IPS-NIHi7 (cell line): ENCODE measurements around the gene WIF1.

Experiments
- DNase-seq: peaks from one replicate; pipeline ENCODE4 v3.0.0; 2012; ENCODE audit warnings: mixed read lengths; ENCODE audit errors: extremely low spot score

Gene WIF1

GRCh38 chr12:65122703-65123102 lies 1.6 kb upstream of the WIF1 start:
- DNase-seq = no peak

DNA sequence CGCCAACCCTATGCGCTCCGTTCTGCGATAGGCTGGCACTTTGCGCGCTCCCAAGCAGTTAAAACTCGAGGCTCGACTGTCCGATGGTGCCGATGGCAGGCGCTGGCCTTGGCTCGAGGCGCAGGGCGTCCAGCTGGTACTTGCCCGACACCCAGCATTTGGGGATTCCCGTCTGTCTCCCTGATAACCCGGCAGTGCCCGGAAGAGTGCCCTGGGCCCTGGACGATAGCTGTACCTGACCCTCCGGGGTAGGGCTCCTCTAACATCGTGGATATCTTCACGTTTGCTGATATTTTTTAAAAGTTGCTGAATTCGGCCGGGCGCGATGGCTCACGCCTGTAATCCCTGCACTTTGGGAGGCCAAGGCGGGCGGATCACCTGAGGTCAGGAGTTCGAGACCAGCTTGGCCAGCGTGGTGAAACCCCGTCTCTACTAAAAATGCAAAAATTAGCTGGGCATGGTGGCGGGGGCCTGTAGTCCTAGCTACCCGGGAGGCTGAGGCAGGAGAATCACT lies 908 bp upstream of the WIF1 start:
- no peak for DNase-seq

DNA sequence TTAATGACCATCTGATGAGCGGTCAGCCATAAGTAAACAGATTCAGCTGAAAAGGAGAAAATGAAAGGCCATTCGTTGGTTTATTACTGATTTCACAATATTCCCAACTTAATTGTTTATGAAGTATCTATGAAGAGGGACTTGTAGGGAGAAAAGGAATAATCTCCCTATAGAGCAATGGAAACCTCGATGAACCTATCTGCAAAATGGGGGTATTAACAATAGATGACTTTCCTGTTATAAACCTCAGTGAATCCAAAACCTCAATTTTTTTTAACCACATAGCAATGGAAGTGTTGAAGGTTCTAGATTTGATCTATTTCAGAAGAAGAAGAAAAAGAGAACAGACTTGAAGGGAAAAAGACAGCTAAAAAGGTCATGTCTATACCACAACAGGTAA lies 2.0 kb downstream of the WIF1 start:
- DNase-seq = no peak

- no peak for DNase-seq
Observed at GRCh38 chr12:65113621-65114035, 7.5 kb downstream of the WIF1 start.

DNA sequence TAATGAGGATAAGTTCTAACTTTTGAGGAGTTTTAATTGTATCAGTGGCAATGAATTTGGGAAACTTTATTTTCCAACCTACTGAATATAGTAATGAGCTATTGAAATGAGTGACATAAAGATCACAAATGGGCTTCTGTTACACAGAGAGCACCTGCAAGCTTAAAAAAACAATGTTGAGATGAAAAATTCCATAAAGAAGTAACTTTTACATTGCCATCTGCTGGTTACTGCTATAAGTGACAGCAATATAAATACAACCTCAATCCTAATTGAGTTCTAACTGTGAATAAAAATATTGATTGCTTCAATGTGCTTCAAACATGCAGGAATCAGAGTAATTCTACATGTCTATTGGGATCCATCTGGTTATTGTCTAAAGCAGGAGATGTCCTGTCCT lies 14.2 kb downstream of the WIF1 start:
- no peak for DNase-seq

- peak; percentile 46 for DNase-seq
Observed at GRCh38 chr12:65100140-65100539, 21.0 kb downstream of the WIF1 start.

- no peak for DNase-seq
Observed at GRCh38 chr12:65099182-65099581, 21.9 kb downstream of the WIF1 start.

DNA sequence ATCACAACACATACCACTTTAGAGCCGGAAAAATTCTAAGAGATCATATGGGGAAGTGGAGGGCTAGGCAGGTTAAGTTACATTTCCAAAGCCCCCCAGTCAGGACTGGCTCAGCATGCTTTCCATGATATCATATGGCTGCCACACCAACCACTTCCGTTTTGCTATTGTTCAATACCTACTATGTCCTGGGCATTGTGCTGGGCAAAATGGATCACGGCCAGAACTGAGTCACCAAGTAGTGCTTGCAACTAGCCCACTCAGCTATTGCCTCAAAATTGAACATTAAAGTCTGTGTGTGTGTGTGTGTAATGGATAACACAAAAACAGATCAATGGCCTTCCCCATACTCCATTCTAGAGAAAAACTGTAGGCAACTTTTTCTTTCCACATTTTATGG lies 22.7 kb downstream of the WIF1 start:
- no peak for DNase-seq

GRCh38 chr12:65094722-65095121 lies 26.4 kb downstream of the WIF1 start:
- DNase-seq = no peak

GRCh38 chr12:65093606-65094005 lies 27.5 kb downstream of the WIF1 start:
- DNase-seq = no peak

DNA sequence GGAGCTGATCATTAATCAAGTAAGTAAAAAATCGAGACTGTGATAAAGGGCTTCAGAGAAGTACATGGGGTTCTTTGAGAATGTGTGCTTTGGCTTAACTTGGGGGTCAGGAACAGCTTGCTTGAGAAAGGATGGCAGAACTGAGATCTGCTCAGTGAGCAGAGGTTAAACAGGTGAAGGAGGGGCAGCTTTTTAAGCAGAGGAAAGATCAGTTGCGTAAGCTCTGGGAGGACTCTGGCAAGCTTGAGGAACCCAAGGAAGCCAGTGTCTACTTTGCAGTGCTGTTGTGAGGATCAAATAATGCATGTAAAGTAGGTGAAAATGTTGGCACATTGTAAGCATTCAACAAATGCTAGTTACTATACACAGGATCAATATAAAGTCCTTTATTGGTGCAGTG lies 30.6 kb downstream of the WIF1 start:
- no peak for DNase-seq

DNA sequence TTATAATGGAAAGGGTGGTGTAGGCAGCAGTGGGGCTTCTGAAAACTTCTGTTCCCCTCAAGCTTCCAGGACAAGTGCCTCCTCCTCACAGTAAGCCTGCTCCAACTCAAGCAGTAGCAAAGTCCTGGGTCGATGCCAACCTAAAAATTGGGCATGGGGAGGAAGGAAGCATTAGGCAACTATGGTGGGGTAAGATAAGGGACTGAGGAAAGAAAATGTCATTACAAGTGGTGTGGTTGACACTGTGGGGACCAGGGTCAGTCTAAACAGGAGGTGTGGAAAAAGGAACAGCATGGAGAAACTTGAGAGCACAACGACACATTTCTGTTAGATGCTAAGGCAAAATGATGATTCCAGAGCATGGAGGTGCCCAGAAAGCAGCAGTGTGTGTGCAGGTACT lies 34.9 kb downstream of the WIF1 start:
- no peak for DNase-seq

- no peak for DNase-seq
Observed at GRCh38 chr12:65084579-65084978, 36.5 kb downstream of the WIF1 start.

- no peak for DNase-seq
Observed at GRCh38 chr12:65083581-65083980, 37.5 kb downstream of the WIF1 start.

DNA sequence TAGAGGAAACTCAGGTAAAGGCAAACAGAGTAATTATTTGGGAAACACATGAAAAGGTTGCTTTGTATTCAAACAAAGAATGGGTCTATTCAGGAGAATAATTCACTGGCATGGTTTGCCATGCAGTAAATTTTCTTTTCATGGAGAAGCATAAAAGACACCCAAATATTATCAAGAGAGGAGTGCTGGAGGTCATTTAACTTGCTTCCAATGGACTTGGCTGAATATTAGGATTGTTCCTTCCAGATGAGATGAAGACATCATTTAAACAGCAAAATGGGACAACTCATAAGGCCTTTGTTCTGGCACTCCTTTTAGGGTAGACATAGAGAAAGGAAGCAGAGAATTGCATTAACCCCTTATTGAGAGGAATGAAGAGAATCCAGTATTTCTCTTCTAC lies 38.7 kb downstream of the WIF1 start:
- no peak for DNase-seq

- DNase-seq = no peak
Observed at GRCh38 chr12:65081496-65081895, 39.6 kb downstream of the WIF1 start.

DNA sequence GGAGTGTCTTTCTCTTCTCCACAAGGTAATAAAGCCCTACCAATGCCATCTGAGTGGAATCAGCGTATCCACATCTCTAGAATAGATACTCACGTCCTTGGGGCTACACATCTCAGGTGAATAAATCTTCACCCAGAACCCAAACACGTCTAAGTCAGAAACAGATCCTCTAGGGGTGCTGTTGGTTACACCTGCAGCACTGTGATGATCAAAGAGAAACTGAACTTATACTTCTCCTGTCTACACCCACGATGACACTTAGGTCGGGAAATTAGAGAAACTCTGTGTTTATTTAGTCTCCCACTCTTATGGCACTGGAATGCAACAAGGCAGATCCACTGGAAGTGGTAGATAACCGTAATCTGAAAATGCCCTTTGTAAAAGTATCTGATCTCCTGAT lies 46.2 kb downstream of the WIF1 start:
- peak; percentile 34 for DNase-seq

- no peak for DNase-seq
Observed at GRCh38 chr12:65069336-65069735, 51.8 kb downstream of the WIF1 start.

DNA sequence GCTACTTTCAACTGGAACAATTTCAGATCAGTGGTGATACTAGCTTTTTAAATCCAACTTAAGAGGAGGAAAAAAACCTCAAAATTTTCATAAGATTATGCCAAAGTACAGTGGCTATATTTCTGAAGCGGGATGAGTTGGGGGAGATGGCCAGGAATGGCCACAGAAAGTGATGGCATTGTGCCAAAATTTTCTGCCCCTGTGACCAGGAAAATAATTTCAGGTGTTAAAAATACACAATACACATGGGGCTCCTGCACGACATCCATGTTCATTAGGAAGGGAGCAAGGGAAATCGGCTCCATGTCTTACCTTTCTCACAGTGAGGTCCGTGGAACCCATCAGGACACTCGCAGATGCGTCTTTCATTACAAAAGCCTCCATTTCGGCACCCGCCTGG lies 53.7 kb downstream of the WIF1 start:
- DNase-seq = no peak

GRCh38 chr12:65055859-65056258 lies 65.2 kb downstream of the WIF1 start:
- peak; percentile 23 for DNase-seq

- no peak for DNase-seq
Observed at GRCh38 chr12:65051218-65051617, 69.9 kb downstream of the WIF1 start.

- no peak for DNase-seq
Observed at GRCh38 chr12:65045269-65045668, 75.8 kb downstream of the WIF1 start.

- peak; percentile 49 for DNase-seq
Observed at GRCh38 chr12:65039301-65039700, 81.8 kb downstream of the WIF1 start.

DNA sequence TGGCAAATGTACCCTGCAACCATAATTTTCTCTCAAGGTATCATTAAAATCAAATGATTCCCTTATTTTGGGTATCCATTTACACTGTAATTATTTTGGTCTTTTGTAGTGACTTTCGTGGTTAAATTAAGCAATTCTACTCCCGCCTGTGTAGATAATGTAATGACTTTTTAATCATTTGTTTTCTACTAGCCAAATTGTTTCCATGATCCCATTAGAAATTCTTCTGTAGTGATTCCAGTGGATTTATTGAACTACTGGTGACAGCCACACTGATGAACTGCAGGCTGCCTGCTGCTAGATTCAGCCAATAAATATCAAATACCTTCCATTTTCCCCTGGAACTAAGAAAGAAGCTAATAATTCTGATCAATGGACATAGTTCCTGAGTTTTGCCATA lies 96.0 kb downstream of the WIF1 start:
- no peak for DNase-seq

- no peak for DNase-seq
Observed at GRCh38 chr12:65023485-65023884, 97.6 kb downstream of the WIF1 start.
